GF-D8 (cell line): ENCODE data around the gene SRSF6.
"Not testable (repeated sequence)": the region's sequence is repeated elsewhere in the genome, so short reads cannot be mapped to it uniquely, and the experiment has no call there.

Experiments used
- DNase-seq: peaks from one replicate; lab custom pipeline; 2025; lab: John Stamatoyannopoulos, UW

The SRSF6 gene

GRCh38 chr20:43448748-43449535 is 8.8 kb upstream of the SRSF6 start:
- DNase-seq, result no peak

GRCh38 chr20:43450841-43451799 is 6.6 kb upstream of the SRSF6 start:
- DNase-seq, result no peak

- DNase-seq, result no peak
Observed at GRCh38 chr20:43452404-43453126, 5.1 kb upstream of the SRSF6 start.

- not testable (repeated sequence) for DNase-seq
Observed at GRCh38 chr20:43456252-43456651, 1.4 kb upstream of the SRSF6 start.

- peak; percentile 80 for DNase-seq
Observed at GRCh38 chr20:43456809-43457639, 672 bp upstream of the SRSF6 start.

GRCh38 chr20:43458422-43458924 is 777 bp downstream of the SRSF6 start:
- DNase-seq, result no peak

- no peak for DNase-seq
Observed at GRCh38 chr20:43459022-43459942, 1.6 kb downstream of the SRSF6 start.

GRCh38 chr20:43460172-43460829 is 2.6 kb downstream of the SRSF6 start:
- DNase-seq, result no peak

- no peak for DNase-seq
Observed at GRCh38 chr20:43460830-43461200, 3.1 kb downstream of the SRSF6 start.

- DNase-seq, result no peak
Observed at GRCh38 chr20:43461894-43462659, 4.4 kb downstream of the SRSF6 start.

- no peak for DNase-seq
Observed at GRCh38 chr20:43462660-43463526, 5.2 kb downstream of the SRSF6 start.

- no peak for DNase-seq
Observed at GRCh38 chr20:43463527-43464218, 6.0 kb downstream of the SRSF6 start.

- DNase-seq, result no peak
Observed at GRCh38 chr20:43464219-43464790, 6.6 kb downstream of the SRSF6 start.

GRCh38 chr20:43465625-43465943 is 7.9 kb downstream of the SRSF6 start:
- DNase-seq, result no peak

- no peak for DNase-seq
Observed at GRCh38 chr20:43467589-43467988, 9.9 kb downstream of the SRSF6 start.

GRCh38 chr20:43472671-43473380 is 15.1 kb downstream of the SRSF6 start:
- no peak for DNase-seq

GRCh38 chr20:43473381-43473704 is 15.6 kb downstream of the SRSF6 start:
- no peak for DNase-seq
